NT2/D1 (cell line): ENCODE results near the gene ARHGAP10.
A peak's percentile ranks its signal among the peaks of the same experiment; 100 is the strongest.

ENCODE experiments used
- DNase-seq: peaks from one replicate; pipeline ENCODE4 v3.0.0-alpha.2; 2011; ENCODE audit warnings: low read depth, low spot score
- H3K27me3 ChIP-seq: 2 replicates; pipeline ENCODE4 v1.6.0; 2011; ENCODE audit warnings: mild to moderate bottlenecking; ENCODE audit not compliant: insufficient read length, insufficient read depth
- H3K36me3 ChIP-seq: 2 replicates; pipeline ENCODE4 v1.6.1; 2011; ENCODE audit warnings: mild to moderate bottlenecking, low read length, mixed read lengths; ENCODE audit not compliant: insufficient read depth, insufficient read length
- H3K4me1 ChIP-seq: 2 replicates; pipeline ENCODE4 v1.5.1; 2011; ENCODE audit not compliant: insufficient read depth, insufficient read length
- H3K4me3 ChIP-seq: 2 replicates; pipeline ENCODE4 v1.5.1; 2011; ENCODE audit warnings: low read depth; ENCODE audit not compliant: insufficient read length
- H3K9ac ChIP-seq: 2 replicates; pipeline ENCODE4 v1.6.0; 2011; ENCODE audit warnings: low read depth; ENCODE audit not compliant: insufficient read length
- H3K9me3 ChIP-seq: 2 replicates; pipeline ENCODE4 v1.5.1; 2011; ENCODE audit warnings: mild to moderate bottlenecking, low read length; ENCODE audit not compliant: insufficient read depth
- SUZ12 ChIP-seq: IDR thresholded peaks from 2 replicates; pipeline ENCODE4 v1.6.1; 2011; ENCODE audit not compliant: insufficient read length, insufficient read depth; ENCODE audit errors: extremely low read depth
- YY1 ChIP-seq: IDR thresholded peaks from 2 replicates; pipeline ENCODE4 v1.6.1; 2011; ENCODE audit not compliant: insufficient read length, insufficient read depth
- ZNF274 ChIP-seq: IDR thresholded peaks from 2 replicates; pipeline ENCODE4 v1.6.1; 2011; ENCODE audit warnings: mild to moderate bottlenecking, low read depth, low read length

The ARHGAP10 gene

GRCh38 chr4:147723326-147723725 is 8.6 kb upstream of the ARHGAP10 start:
- H3K4me1 ChIP-seq = peaks cover 4% of the 10 kb centered on the region
- no peak for DNase-seq
- no peak for TF ChIP-seq SUZ12
- TF ChIP-seq ZNF274 = no peak

GRCh38 chr4:147724468-147725201 is 7.3 kb upstream of the ARHGAP10 start:
- Histone ChIP-seq H3K9ac (no peak overlapping the region), H3K36me3 (no peaks in the 10 kb centered on the region), H3K9me3 (no peaks in the 10 kb centered on the region), H3K4me1 (peaks cover 4% of the 10 kb centered on the region), H3K27me3 (peaks cover 33% of the 10 kb centered on the region), H3K4me3 (no peak overlapping the region)
- no peak for DNase-seq
- TF ChIP-seq ZNF274 (no peak), SUZ12 (no peak), YY1 (no peak)

More at GRCh38 chr4:147723326-147723725, 8.6 kb upstream of the ARHGAP10 start:
- Histone ChIP-seq H3K36me3 (no peaks in the 10 kb centered on the region), H3K4me3 (no peak overlapping the region), H3K27me3 (peaks cover 20% of the 10 kb centered on the region), H3K9me3 (no peaks in the 10 kb centered on the region), H3K9ac (no peak overlapping the region)

DNA sequence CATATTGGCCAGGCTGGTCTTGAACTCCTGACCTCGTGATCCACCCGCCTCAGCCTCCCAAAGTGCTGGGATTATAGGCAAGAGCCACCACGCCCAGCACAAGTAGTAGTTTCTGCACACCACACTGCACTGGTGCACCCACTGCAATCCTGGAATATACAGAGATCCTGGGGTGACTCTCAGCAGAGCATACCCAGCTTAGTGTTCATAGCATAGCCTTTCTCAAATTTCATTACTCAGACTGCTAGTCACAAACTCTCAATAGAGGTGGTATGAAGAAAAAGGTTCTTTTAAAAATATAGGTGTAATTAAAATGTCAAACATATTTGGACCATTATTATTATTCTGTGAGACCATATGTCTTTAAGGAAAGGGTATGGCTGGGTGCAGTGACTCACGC is 6.2 kb upstream of the ARHGAP10 start:
- TF ChIP-seq ZNF274 (no peak), SUZ12 (no peak), YY1 (no peak)

GRCh38 chr4:147727476-147728028 is 4.3 kb upstream of the ARHGAP10 start:
- no peaks in the 10 kb centered on the region for H3K9me3 ChIP-seq
- no peak overlapping the region for H3K4me3 ChIP-seq
- no peak for TF ChIP-seq YY1
- no peak for TF ChIP-seq SUZ12
- TF ChIP-seq ZNF274 = no peak
- H3K27me3 ChIP-seq = peaks cover 41% of the 10 kb centered on the region
- H3K4me1 ChIP-seq = peaks cover 4% of the 10 kb centered on the region
- H3K9ac ChIP-seq = no peak overlapping the region
- no peak for DNase-seq
- H3K36me3 ChIP-seq = no peaks in the 10 kb centered on the region

More for the DNA sequence above, 6.2 kb upstream of the ARHGAP10 start:
- DNase-seq = no peak
- H3K4me1 ChIP-seq = peaks cover 4% of the 10 kb centered on the region
- H3K9ac ChIP-seq = no peak overlapping the region
- H3K27me3 ChIP-seq = peaks cover 41% of the 10 kb centered on the region
- H3K9me3 ChIP-seq = no peaks in the 10 kb centered on the region
- H3K4me3 ChIP-seq = no peak overlapping the region
- no peaks in the 10 kb centered on the region for H3K36me3 ChIP-seq

GRCh38 chr4:147730333-147730732 is 1.6 kb upstream of the ARHGAP10 start:
- DNase-seq = no peak
- H3K9me3 ChIP-seq = no peaks in the 10 kb centered on the region
- no peaks in the 10 kb centered on the region for H3K36me3 ChIP-seq
- H3K4me1 ChIP-seq = peaks cover 3% of the 10 kb centered on the region
- no peak overlapping the region for H3K4me3 ChIP-seq
- H3K27me3 ChIP-seq = peaks cover 63% of the 10 kb centered on the region
- no peak overlapping the region for H3K9ac ChIP-seq
- TF ChIP-seq SUZ12 = no peak
- TF ChIP-seq YY1 = no peak
- no peak for TF ChIP-seq ZNF274

DNA sequence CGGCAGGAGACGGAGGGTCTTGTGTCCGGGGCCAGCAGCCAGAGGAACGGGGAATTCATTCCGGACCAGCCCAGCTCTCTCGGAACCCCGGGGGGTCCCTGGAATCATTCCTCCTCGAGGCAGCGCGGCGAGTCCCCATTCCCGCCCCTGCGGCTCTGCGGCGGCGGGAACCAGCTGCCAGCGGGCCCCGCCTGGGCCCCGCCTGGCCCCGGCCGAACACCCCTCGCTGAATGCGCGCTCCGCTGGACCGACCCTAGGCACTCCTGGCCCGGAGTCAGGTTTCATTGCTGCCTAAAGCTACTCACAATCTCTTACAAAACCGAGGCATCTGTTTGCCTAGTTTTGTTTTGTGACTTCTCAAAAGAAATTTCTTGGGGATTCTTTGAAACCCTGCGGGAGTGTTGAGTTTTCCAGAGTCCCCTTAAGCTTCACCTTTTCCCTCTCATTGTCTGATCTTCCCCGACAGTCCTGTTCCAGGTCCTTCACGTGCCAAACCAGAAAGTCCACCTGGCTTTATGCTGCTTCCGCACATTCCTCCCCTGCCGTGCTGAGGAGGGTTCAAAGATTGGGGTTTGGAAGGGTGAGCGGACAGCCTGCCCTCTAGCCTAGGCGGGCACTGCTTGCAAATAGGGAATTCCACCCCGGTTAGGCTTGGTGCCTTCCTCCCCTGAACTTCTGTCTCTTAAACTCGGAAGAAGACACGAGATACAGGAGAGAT is 789 bp downstream of the ARHGAP10 start:
- TF ChIP-seq ZNF274 (no peak), YY1 (no peak), SUZ12 (no peak)
- Histone ChIP-seq H3K4me1 (peaks cover 3% of the 10 kb centered on the region), H3K4me3 (peak overlapping the region; percentile 85), H3K27me3 (peaks cover 55% of the 10 kb centered on the region), H3K9ac (peak overlapping the region; percentile 90), H3K36me3 (no peaks in the 10 kb centered on the region), H3K9me3 (no peaks in the 10 kb centered on the region)
- no peak for DNase-seq

DNA sequence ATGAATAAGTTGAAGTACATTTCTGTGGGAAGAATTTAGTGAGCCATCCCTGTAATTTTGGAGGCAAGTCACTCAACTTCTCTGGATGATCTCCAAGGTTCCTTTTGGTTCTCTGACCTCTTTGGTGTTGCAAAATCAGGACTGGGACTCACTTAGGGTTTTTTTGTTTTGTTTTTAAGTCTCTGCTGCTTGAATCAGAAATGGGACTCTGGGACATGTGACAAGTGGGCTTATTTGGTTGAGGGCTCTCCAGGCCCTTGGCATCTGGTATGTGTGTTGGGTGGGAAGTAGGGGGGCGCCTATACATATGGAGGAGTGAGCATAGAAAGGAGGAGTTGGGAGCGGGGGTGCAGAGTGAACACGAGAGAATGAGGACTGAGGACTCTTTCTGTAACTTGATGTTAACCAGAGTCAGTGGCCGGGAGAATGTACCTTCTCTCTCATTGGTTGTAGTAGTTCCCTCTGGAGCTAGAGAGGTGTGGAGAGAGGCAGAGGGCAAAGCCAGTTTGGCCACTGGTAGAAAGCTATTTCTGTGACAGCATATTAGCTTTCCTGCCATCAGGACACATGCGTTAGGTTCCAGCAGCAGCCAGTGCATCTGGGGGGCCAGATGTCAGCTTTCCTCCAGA is 1.9 kb downstream of the ARHGAP10 start:
- H3K9ac ChIP-seq = no peak overlapping the region
- peaks cover 43% of the 10 kb centered on the region for H3K27me3 ChIP-seq
- H3K4me3 ChIP-seq = peak overlapping the region; percentile 85
- H3K36me3 ChIP-seq = no peaks in the 10 kb centered on the region
- TF ChIP-seq SUZ12 = no peak
- no peak for TF ChIP-seq ZNF274
- no peak for TF ChIP-seq YY1
- DNase-seq = no peak
- no peaks in the 10 kb centered on the region for H3K9me3 ChIP-seq
- H3K4me1 ChIP-seq = peaks cover 3% of the 10 kb centered on the region
